ENCODE data around the gene ARSA.

- TF ChIP-seq CTCF (IDR thresholded peaks at IDR 0.05 in 2 of 3, conservative IDR thresholded peaks at IDR 0.05 in 1 of 3; ENCODE audit: borderline replicate concordance in 1 of 3, insufficient read depth in 1 of 3, low read depth in 2 of 3, low read length in 2 of 3), result no peak
- TF ChIP-seq POLR2A (IDR thresholded peaks at IDR 0.05; ENCODE audit: borderline replicate concordance, extremely low read depth, insufficient read depth, insufficient read length), result no peak
- no peak for TF ChIP-seq POLR2AphosphoS5 (IDR thresholded peaks at IDR 0.05; ENCODE audit: low read depth, low read length)
- no peak for TF ChIP-seq EZH2 (IDR thresholded peaks at IDR 0.05)
- no peak for TF ChIP-seq SP1 (IDR thresholded peaks at IDR 0.05; ENCODE audit: low read depth)
- TF ChIP-seq EZH2phosphoT487 (IDR thresholded peaks at IDR 0.05; ENCODE audit: borderline replicate concordance), result no peak
- no peak for TF ChIP-seq YY1 (IDR thresholded peaks at IDR 0.05; ENCODE audit: extremely low read depth, insufficient replicate concordance, low read depth, low read length)
- TF ChIP-seq SRF (IDR thresholded peaks at IDR 0.05; ENCODE audit: low read depth), result no peak
Observed at GRCh38 chr22:50608996-50609395, 19.0 kb downstream of the ARSA start.
